ENCODE measurements around the gene EPHX1.
A peak's percentile ranks its signal among the peaks of the same experiment; 100 is the strongest.
"Not testable (repeated sequence)": the region's sequence is repeated elsewhere in the genome, so short reads cannot be mapped to it uniquely, and the experiment has no call there.

Gene EPHX1

DNA sequence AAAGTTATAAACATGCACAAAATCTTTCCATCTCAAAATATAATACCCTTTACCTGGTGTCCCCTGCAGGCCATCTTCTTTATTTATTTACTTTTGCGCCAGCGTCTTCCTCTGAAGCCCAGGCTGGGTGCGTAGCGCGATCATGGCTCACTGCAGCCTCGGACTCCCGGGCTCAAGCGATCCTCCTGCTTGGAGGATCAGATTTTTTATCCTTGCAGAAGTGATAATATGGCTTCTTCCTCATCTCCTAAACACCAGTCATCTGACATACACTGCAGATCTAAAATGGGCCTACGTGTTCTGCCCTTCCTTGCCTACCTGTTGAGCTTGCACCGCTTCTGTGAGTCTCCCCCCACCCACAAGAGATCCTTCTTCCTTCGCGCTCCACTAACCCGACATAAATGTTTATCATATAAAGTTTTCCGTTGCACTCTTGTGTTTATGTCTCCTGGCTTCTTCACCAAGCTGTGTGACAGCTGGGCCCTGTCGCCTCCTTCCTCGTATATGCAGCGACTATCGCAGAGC lies 32.8 kb upstream of the EPHX1 start:
- DNase-seq (ENCODE audit: low read depth in 3 of 3), result peak in 1 of 3 donors; percentile 8

DNA sequence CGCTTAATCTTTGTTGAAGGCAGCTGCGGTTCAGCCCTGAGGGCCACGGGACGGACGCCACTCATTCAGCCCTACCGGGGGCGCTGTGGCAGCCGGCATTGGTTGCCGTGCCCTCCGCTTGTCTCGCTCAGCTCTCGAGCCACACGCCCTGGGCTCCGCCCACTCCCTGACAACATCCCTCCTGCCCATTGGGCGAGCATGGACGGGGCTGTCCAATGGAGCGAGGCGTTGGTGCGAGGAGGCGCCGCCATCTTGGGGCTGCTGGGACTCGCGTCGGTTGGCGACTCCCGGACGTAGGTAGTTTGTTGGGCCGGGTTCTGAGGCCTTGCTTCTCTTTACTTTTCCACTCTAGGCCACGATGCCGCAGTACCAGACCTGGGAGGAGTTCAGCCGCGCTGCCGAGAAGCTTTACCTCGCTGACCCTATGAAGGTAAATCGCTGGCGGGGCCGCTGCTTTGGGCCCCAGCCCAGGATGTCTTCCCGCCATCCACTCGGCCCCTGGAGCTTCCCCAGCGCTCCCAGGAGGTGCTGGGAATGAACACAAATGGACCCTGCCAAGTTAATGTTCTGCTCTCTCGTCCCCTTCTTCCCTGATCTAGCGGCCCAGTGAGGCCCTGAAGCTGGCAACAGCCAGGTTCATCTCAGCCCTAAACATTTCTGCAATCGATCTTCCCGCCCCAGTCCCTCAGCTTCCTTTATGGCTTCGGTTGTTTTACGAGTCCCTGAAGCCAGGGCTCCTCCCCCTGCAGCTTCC lies 32.2 kb upstream of the EPHX1 start, which contains the start of gene SRP9:
Gene SRP9 (plus strand): TSS at position 244 of the 754 bp plus-strand sequence. CDS start 115 bp downstream, at position 359.
- peak; percentile 96 to 98 (median 97) for DNase-seq (ENCODE audit: low read depth in 3 of 3)

DNA sequence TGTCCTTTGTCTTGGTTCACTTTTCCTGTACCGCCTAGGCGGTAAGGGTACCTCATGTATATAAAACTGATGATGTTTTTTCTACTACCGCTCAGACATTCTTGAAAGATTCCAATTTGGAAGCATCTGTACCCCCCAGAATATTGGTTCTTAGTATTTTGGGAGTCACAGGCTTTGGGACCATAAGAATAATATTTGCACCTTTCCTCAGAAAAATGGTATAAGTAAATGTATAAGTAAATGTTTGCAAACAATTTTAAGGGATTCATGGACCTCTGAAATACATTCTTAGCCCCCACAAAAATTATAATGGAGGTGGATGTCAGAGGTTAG lies 31.6 kb upstream of the EPHX1 start:
- no peak for DNase-seq (ENCODE audit: low read depth in 3 of 3)

DNA sequence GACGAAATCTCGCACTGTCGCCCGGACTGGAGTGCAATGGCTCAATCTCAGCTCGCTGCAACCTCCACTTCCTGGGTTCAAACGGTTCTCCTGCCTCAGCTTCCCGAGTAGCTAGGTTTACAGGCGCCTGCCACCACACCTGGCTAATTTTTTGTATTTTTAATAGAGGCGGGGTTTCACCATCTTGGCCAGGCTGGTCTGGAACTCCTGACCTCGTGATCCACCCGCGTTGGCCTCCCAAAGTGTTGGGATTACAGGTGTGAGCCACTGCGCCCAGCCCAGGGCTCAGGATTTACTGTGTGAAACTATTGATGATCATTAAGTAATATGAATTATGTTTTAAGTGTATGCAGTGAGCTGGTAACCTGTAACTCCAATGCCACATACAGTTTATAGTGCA lies 30.8 kb upstream of the EPHX1 start:
- not testable (repeated sequence) for DNase-seq (ENCODE audit: low read depth in 3 of 3)

DNA sequence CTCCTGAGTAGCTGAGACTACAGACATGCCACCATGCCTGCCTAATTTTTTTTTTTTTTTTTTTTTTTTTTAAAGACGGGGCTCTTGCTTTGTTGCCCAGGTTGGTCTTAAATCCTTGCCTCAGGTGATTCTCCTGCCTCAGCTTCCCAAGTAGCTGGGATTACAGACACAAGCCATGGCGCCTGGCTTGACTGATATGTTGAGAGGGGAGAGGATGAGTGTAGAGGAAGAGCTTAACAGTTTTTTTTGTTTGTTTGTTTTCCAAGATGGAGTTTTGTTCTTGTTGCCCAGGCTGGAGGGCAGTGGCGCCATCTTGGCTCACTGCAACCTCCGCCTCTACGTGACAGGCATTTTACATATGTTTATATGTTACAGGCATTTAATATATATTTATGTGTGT lies 29.8 kb upstream of the EPHX1 start:
- no peak for DNase-seq (ENCODE audit: low read depth in 3 of 3)

DNA sequence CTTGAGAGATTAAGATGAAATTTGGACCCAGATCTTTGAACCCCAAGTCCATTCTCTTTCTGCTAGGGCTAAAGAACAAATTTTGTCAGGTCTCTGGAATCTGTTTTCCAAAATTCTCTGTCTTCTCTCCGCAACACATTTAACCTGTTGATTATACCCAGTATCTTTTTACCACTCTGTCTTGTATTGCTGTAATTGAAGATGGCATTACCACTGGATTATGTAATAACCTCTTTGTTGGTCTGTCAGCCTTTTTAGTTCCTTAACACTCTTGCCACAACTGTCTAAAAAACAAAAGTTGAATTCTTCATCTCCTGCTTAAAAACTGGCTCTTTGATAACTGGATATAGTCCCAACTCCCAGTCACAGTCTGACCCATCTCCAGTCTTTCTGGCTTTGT lies 29.3 kb upstream of the EPHX1 start:
- DNase-seq (ENCODE audit: low read depth in 3 of 3), result no peak

- not testable (repeated sequence) for DNase-seq (ENCODE audit: low read depth in 3 of 3)
These were observed 20.8 kb upstream of the EPHX1 start for GRCh38 chr1:225789142-225789541.

DNA sequence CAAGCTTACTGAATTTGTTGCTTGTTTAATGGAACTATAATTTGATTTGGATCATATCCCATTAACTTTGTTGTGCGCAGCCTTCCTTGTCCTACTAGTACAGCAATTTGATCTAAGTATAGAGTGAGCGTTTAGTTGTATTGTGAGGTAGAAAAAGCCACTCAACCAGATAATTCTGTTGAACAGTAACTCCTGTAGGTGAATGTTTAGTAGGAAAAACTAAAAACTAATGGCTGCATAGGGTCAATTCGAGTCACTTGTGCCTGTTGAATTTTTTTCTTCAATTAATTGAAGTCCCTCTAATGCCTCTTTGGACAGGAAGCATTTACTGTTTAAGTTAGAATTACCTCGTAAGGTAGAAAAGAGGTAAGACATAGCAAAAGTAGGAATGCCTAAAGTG lies 15.0 kb upstream of the EPHX1 start:
- no peak for DNase-seq (ENCODE audit: low read depth in 3 of 3)

GRCh38 chr1:225796097-225796496 lies 13.8 kb upstream of the EPHX1 start:
- not testable (repeated sequence) for DNase-seq (ENCODE audit: low read depth in 3 of 3)

DNA sequence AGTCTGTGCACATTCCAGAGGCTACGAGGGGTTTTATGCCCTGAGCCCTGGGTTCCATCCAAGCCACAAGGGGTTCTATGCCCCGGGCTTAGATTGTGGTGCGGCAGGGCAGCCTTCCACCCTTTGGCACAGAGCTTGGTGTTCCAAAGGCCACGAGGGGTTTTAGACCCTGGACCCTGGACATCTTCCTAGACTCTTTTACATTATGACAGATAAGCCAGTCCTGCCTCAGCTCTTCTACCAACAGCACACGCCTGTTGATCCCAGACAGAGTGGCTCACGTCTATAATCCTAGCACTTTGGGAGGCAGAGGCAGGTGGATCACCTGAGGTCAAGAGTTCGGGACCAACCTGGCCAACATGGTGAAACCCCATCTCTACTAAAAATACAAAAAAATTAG lies 8.8 kb upstream of the EPHX1 start:
- not testable (repeated sequence) for DNase-seq (ENCODE audit: low read depth in 3 of 3)

- no peak for DNase-seq (ENCODE audit: low read depth in 3 of 3)
These were observed 3.7 kb upstream of the EPHX1 start for GRCh38 chr1:225806249-225806648.

DNA sequence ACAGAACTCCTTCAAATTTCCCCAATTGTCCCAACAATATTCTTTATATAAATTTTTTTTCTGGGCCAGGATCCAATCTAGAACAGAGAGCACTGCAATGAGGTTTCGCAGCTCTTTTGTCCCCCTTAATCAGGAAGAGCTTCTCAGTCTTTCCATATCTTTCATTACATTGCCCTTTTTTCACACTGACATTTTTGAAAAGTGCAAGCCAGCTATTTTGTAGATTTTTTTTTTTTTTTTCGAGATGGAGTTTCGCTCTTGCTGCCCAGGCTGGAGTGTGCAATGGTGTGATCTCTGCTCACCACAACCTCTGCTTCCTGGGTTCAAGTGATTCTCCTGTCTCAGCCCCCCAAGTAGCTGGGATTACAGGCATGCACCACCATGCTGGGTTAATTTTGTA lies 3.2 kb upstream of the EPHX1 start:
- not testable (repeated sequence) for DNase-seq (ENCODE audit: low read depth in 3 of 3)

- no peak for DNase-seq (ENCODE audit: low read depth in 3 of 3)
These were observed 1.8 kb upstream of the EPHX1 start for GRCh38 chr1:225808136-225808535.

GRCh38 chr1:225810579-225811538 lies 935 bp downstream of the EPHX1 start:
- not testable (repeated sequence) for DNase-seq (ENCODE audit: low read depth in 3 of 3)

GRCh38 chr1:225811622-225812487 lies 1.9 kb downstream of the EPHX1 start:
- DNase-seq (ENCODE audit: low read depth in 3 of 3), result no peak

DNA sequence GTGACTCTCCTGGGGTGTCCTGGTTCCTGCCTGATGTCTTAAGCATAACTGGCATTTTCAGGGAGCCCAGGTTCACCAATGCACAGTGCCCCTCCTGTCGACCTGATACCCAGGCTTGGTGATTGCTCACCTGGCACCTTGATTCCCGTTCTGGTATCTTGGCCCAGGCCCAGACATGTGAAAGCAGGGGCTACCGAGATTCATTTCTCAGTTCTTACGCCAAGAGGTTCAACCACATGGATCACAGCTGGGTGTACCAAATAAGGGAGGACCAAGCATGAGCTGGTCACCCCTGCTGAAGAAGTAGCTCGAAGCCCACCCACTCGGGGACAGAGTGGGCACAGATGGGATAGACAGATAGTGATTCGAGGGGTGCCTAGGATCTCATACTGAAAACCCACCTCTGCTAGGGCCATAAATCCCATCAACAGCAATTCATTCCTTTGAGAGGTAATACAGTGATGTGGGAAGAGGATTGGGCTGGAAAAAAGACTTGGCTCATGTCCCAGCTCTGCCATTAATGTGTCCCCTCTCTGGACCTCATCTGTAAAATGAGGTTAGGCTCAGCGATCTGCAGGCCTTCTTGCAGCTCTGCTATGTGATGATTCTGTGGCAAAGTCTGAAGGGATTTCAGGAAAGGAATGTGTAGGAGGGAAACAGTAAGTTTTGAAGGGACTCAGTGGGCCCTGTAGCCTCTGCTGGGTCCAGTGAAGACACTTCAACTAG lies 2.7 kb downstream of the EPHX1 start:
- DNase-seq (ENCODE audit: low read depth in 3 of 3), result no peak

- no peak for DNase-seq (ENCODE audit: low read depth in 3 of 3)
These were observed 3.5 kb downstream of the EPHX1 start for GRCh38 chr1:225813214-225813964.

DNA sequence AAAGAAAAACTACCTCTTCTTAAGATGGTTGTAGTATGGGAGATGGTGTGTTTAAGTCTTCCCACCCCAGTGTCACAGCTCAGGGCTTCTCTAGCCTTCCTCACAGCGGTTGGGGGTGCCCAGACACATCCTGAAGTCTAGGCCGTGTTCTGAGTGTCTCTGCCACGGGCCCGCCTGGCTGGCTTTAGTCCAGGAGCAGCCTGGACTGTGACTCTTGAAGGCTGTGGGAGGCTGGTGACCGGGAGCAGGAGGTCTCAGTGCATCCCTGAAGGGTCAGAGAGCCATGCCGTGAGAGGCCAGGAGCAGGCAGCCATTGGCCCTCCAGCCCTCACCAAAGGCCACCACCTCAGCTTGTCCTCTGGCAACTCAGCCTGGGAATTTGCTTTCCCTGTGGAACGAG lies 4.5 kb downstream of the EPHX1 start:
- no peak for DNase-seq (ENCODE audit: low read depth in 3 of 3)

DNA sequence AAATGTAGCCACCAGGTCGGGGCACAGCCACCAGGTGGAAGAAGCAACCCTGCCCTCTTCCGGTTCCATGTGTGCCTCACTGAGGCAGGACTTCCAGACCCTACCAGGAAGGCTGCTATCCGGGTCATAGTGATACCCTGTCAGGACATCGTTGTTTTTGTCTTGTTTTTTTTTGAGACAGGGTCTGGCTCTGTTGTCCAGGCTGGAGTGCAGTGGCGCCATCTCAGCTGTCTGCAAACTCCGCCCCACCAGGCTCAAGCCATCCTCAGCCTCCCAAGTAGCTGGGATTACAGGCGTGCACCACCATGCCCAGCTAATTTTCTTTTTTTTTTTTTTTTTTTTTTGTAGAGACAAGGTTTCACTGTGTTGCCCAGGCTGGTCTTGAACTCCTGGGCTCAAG lies 5.2 kb downstream of the EPHX1 start:
- DNase-seq (ENCODE audit: low read depth in 3 of 3), result not testable (repeated sequence)

DNA sequence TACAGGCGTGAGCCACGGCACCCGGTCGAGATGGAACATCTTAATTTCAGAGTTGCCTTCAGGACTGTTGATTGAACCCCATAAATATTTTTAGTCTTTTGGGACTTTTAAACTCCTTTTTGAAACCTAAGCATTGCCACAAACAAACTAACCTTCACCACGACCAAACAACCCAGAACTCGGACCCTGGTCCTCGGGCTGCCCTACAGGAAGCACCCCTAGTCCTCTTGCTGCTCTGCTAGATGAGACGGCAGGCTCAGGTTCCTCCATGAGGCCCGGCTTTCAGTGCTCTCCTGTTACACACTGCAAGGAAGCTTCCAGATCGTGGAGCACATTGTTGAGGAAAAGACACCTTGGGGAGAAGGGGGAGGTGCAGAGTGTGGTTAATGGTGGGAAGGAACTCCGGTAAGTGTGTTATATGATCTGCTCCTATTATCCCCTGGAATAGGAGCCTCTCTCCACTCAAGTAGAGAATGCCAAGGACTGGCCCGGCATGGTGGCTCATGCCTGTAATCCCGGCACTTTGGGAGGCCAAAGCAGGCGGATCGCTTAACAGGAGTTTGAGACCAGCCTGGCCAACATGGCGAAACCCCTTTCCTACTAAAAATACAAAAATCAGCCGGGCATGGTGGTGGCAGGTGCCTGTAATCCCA lies 5.7 kb downstream of the EPHX1 start:
- DNase-seq (ENCODE audit: low read depth in 3 of 3), result no peak

All from stimulated activated CD4-positive, alpha-beta T cell treated with anti-CD3 and anti-CD28 coated beads, TNF-alpha, amount 100 ng/mL, for 48 hours (primary cell).